ENCODE data around the gene PRKCH. TPM values are rescaled to one million over a fixed set of nuclear protein-coding genes. Genes with fewer than 3 reads are reported as not detected.

Gene PRKCH
- total and polyA plus RNA-seq, 5 donors from 2014 or later, result 194 to 457 (median 201) TPM

GRCh38 chr14:61530296-61530695 is 208.9 kb downstream of the PRKCH start:
- peak overlapping the region in 2 of 3 donors; percentile 37 to 62 for H3K27ac Mint-ChIP-seq
- no peak overlapping the region for H3K27ac ChIP-seq (ENCODE audit: insufficient read depth, low read length, poor library complexity, severe bottlenecking)
- H3K27me3 Mint-ChIP-seq, result peaks cover 4% of the 10 kb centered on the region
- H3K4me1 ChIP-seq (ENCODE audit: control insufficient read depth, insufficient read depth, low read length, poor library complexity, severe bottlenecking), result peaks cover 7% of the 10 kb centered on the region
- no peak overlapping the region for H3K4me3 Mint-ChIP-seq
- peaks cover 0 to 5% (median 0%) of the 10 kb centered on the region in 7 donors for H3K9me3 Mint-ChIP-seq
- ATAC-seq (ENCODE audit: low read depth in 2 of 2) (no peak), DNase-seq (no peak)
- H3K9me3 ChIP-seq (ENCODE audit: control insufficient read depth in 2 of 2, low read length in 2 of 2), result no peaks in the 10 kb centered on the region
- peaks cover 26 to 63% (median 38%) of the 10 kb centered on the region in 4 donors for H3K4me1 Mint-ChIP-seq
- H3K27me3 ChIP-seq (ENCODE audit: control insufficient read depth, insufficient read depth, low read length), result no peaks in the 10 kb centered on the region
- H3K36me3 ChIP-seq (ENCODE audit: control insufficient read depth, insufficient read depth, low read length), result peaks cover 94% of the 10 kb centered on the region
- H3K4me3 ChIP-seq (ENCODE audit: low read depth, low read length), result no peak overlapping the region
- H3K36me3 Mint-ChIP-seq, result peaks cover 58% of the 10 kb centered on the region

DNA sequence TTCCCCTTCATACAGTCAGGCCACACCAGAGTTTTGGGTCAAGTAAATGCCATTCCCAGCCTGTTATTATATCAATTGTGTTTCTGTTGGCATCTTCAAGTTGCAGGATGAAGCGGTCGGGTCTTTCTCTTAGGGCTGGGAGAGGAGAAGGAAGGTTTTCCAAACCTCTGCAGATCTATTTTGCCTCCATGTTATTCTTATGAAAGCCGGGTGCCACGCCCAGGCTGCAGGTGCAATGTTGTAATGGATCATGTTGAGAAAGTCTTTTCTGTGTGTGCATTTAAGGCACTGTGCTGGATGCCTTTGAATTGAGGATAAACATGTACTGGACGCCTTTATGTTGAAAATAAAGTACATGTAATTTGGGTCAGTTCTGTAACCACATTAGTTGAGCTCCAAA is 209.5 kb downstream of the PRKCH start:
- no peak for ATAC-seq (ENCODE audit: low read depth in 2 of 2)
- no peaks in the 10 kb centered on the region for H3K9me3 ChIP-seq (ENCODE audit: control insufficient read depth in 2 of 2, low read length in 2 of 2)
- Mint-ChIP-seq H3K27me3 (peaks cover 4% of the 10 kb centered on the region), H3K4me1 (peaks cover 25 to 62% (median 36%) of the 10 kb centered on the region in 4 donors), H3K36me3 (peaks cover 61% of the 10 kb centered on the region), H3K27ac (peak overlapping the region; percentile 37 to 64 (median 62)), H3K4me3 (no peak overlapping the region), H3K9me3 (peaks cover 0 to 5% (median 0%) of the 10 kb centered on the region in 7 donors)
- no peak overlapping the region for H3K4me3 ChIP-seq (ENCODE audit: low read depth, low read length)
- no peaks in the 10 kb centered on the region for H3K27me3 ChIP-seq (ENCODE audit: control insufficient read depth, insufficient read depth, low read length)
- DNase-seq, result no peak
- H3K27ac ChIP-seq (ENCODE audit: insufficient read depth, low read length, poor library complexity, severe bottlenecking), result no peak overlapping the region
- peaks cover 6% of the 10 kb centered on the region for H3K4me1 ChIP-seq (ENCODE audit: control insufficient read depth, insufficient read depth, low read length, poor library complexity, severe bottlenecking)
- H3K36me3 ChIP-seq (ENCODE audit: control insufficient read depth, insufficient read depth, low read length), result peaks cover 94% of the 10 kb centered on the region

DNA sequence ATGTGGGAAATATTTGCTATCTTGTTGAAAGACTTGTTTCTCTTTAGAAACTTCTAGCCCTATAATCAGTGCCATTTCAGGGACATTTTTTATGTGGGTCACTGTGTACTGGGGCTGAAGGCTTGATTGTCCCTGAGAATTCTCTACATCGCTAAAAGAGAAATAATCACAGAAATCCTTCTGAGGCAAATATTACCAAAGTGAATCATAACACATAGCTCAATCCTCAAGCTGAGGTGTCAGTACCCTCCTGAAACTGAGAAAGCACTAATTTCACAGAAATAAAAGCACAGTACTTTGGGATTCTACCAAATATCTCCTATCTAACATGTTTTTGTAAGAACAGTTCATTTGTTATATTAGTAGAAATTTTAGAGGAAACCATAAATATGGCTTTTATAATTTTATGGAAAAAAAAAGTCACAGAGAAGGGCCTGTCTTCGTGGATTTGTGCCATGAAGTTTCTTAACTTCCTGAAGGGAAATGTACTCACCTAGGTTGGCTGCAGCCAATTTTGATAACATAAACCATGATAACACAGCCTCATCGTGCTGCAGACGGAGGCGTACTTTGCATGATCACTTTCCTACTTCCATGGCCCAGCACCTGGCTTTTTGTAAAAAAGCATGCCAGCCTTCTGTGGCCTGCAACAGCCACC is 210.2 kb downstream of the PRKCH start:
- Mint-ChIP-seq H3K27me3 (peaks cover 4% of the 10 kb centered on the region), H3K9me3 (peaks cover 0 to 5% (median 0%) of the 10 kb centered on the region in 7 donors), H3K27ac (peak overlapping the region in 2 of 3 donors; percentile 37 to 75), H3K4me1 (peaks cover 25 to 58% (median 38%) of the 10 kb centered on the region in 4 donors), H3K36me3 (peaks cover 65% of the 10 kb centered on the region), H3K4me3 (no peak overlapping the region)
- Histone ChIP-seq H3K27me3 (ENCODE audit: control insufficient read depth, insufficient read depth, low read length) (no peaks in the 10 kb centered on the region), H3K4me3 (ENCODE audit: low read depth, low read length) (no peak overlapping the region), H3K9me3 (ENCODE audit: control insufficient read depth in 2 of 2, low read length in 2 of 2) (no peaks in the 10 kb centered on the region), H3K27ac (ENCODE audit: insufficient read depth, low read length, poor library complexity, severe bottlenecking) (no peak overlapping the region), H3K4me1 (ENCODE audit: control insufficient read depth, insufficient read depth, low read length, poor library complexity, severe bottlenecking) (peaks cover 6% of the 10 kb centered on the region), H3K36me3 (ENCODE audit: control insufficient read depth, insufficient read depth, low read length) (peaks cover 94% of the 10 kb centered on the region)
- DNase-seq (no peak), ATAC-seq (ENCODE audit: low read depth in 2 of 2) (no peak)

- Histone ChIP-seq H3K9me3 (ENCODE audit: control insufficient read depth in 2 of 2, low read length in 2 of 2) (no peaks in the 10 kb centered on the region), H3K4me3 (ENCODE audit: low read depth, low read length) (no peak overlapping the region), H3K4me1 (ENCODE audit: control insufficient read depth, insufficient read depth, low read length, poor library complexity, severe bottlenecking) (peaks cover 6% of the 10 kb centered on the region), H3K27me3 (ENCODE audit: control insufficient read depth, insufficient read depth, low read length) (no peaks in the 10 kb centered on the region), H3K27ac (ENCODE audit: insufficient read depth, low read length, poor library complexity, severe bottlenecking) (no peak overlapping the region), H3K36me3 (ENCODE audit: control insufficient read depth, insufficient read depth, low read length) (peaks cover 94% of the 10 kb centered on the region)
- peaks cover 0 to 5% (median 0%) of the 10 kb centered on the region in 7 donors for H3K9me3 Mint-ChIP-seq
- peak overlapping the region in 2 of 3 donors; percentile 37 to 75 for H3K27ac Mint-ChIP-seq
- ATAC-seq (ENCODE audit: low read depth in 2 of 2) (no peak), DNase-seq (no peak)
- H3K27me3 Mint-ChIP-seq, result peaks cover 4% of the 10 kb centered on the region
- H3K4me3 Mint-ChIP-seq, result no peak overlapping the region
- peaks cover 63% of the 10 kb centered on the region for H3K36me3 Mint-ChIP-seq
- peaks cover 25 to 55% (median 39%) of the 10 kb centered on the region in 4 donors for H3K4me1 Mint-ChIP-seq
These were observed 210.7 kb downstream of the PRKCH start for GRCh38 chr14:61532123-61532505.

DNA sequence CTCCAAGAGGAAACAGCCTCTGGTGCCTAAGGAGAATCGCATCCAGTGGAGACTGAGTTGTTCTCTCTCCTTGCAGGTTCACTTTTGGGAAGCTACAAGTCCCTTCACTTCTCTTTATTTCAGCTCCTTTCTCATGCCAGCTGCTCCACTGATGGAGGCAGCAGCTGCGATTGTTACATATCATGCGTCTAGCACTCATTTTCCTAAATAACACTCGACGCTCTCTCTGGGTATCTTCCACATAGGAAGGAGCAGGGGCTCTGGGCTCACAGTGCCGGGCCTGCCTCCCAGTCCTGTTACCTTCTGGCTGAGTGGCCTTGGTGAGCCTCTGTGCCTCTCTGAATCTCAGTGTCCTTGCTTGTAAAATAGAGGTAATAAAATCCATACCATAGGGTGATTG is 211.4 kb downstream of the PRKCH start:
- no peak for DNase-seq
- Mint-ChIP-seq H3K27me3 (peaks cover 4% of the 10 kb centered on the region), H3K9me3 (peaks cover 0 to 5% (median 0%) of the 10 kb centered on the region in 7 donors), H3K27ac (peak overlapping the region; percentile 6 to 86 (median 16)), H3K36me3 (peaks cover 57% of the 10 kb centered on the region), H3K4me1 (peaks cover 25 to 49% (median 33%) of the 10 kb centered on the region in 4 donors), H3K4me3 (no peak overlapping the region)
- ATAC-seq (ENCODE audit: low read depth in 2 of 2), result no peak
- peaks cover 6% of the 10 kb centered on the region for H3K4me1 ChIP-seq (ENCODE audit: control insufficient read depth, insufficient read depth, low read length, poor library complexity, severe bottlenecking)
- H3K36me3 ChIP-seq (ENCODE audit: control insufficient read depth, insufficient read depth, low read length), result peaks cover 94% of the 10 kb centered on the region
- H3K4me3 ChIP-seq (ENCODE audit: low read depth, low read length), result no peak overlapping the region
- H3K9me3 ChIP-seq (ENCODE audit: control insufficient read depth in 2 of 2, low read length in 2 of 2), result no peaks in the 10 kb centered on the region
- H3K27ac ChIP-seq (ENCODE audit: insufficient read depth, low read length, poor library complexity, severe bottlenecking), result no peak overlapping the region
- no peaks in the 10 kb centered on the region for H3K27me3 ChIP-seq (ENCODE audit: control insufficient read depth, insufficient read depth, low read length)

DNA sequence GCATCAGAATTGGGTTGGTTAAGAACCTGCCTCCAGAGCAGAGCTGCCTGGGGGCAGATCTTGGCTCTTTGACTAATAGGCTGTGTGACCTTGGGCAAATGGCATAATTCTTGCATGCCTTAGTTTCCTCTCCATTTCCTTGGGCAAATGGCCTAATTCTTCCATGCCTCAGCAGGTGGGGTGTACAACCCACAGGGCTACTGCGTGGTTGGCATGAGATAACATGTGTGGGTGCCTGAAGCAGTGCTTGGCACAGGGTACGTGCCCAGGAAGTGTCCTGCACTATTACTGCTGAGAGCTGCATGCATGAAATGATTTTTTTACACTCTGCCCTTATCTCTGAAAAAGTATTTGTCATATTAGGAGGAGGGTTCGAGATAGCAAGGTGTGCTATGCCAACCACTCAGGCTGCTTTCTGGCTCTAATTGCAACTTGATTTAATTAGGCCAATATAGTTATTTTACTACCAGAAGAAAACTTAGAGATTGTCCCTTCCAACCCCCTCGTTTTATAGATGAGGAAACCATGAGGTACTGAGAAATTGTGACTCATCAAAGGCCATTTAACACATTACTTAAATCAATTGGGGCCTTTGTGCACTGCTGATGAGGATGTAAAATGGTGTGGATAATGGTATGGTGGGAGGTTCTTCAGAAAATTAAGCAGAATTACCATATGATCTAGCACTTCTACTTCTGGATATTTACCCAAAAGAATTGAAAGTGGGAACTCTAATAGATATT is 212.3 kb downstream of the PRKCH start:
- peaks cover 4% of the 10 kb centered on the region for H3K27me3 Mint-ChIP-seq
- Histone ChIP-seq H3K27ac (ENCODE audit: insufficient read depth, low read length, poor library complexity, severe bottlenecking) (no peak overlapping the region), H3K27me3 (ENCODE audit: control insufficient read depth, insufficient read depth, low read length) (no peaks in the 10 kb centered on the region), H3K4me1 (ENCODE audit: control insufficient read depth, insufficient read depth, low read length, poor library complexity, severe bottlenecking) (peaks cover 6% of the 10 kb centered on the region), H3K4me3 (ENCODE audit: low read depth, low read length) (no peak overlapping the region), H3K9me3 (ENCODE audit: control insufficient read depth in 2 of 2, low read length in 2 of 2) (no peaks in the 10 kb centered on the region), H3K36me3 (ENCODE audit: control insufficient read depth, insufficient read depth, low read length) (peaks cover 94% of the 10 kb centered on the region)
- peaks cover 19 to 44% (median 32%) of the 10 kb centered on the region in 4 donors for H3K4me1 Mint-ChIP-seq
- no peak overlapping the region for H3K4me3 Mint-ChIP-seq
- peak in 1 of 3 donors; percentile 22 for DNase-seq
- peaks cover 51% of the 10 kb centered on the region for H3K36me3 Mint-ChIP-seq
- peak overlapping the region; percentile 43 to 88 (median 86) for H3K27ac Mint-ChIP-seq
- peak; percentile 40 to 46 for ATAC-seq (ENCODE audit: low read depth in 2 of 2)
- H3K9me3 Mint-ChIP-seq, result peaks cover 0 to 2% (median 0%) of the 10 kb centered on the region in 7 donors

- Histone ChIP-seq H3K4me3 (ENCODE audit: low read depth, low read length) (no peak overlapping the region), H3K27me3 (ENCODE audit: control insufficient read depth, insufficient read depth, low read length) (no peaks in the 10 kb centered on the region), H3K27ac (ENCODE audit: insufficient read depth, low read length, poor library complexity, severe bottlenecking) (peak overlapping the region; percentile 15), H3K36me3 (ENCODE audit: control insufficient read depth, insufficient read depth, low read length) (peaks cover 97% of the 10 kb centered on the region), H3K9me3 (ENCODE audit: control insufficient read depth in 2 of 2, low read length in 2 of 2) (no peaks in the 10 kb centered on the region), H3K4me1 (ENCODE audit: control insufficient read depth, insufficient read depth, low read length, poor library complexity, severe bottlenecking) (peaks cover 6% of the 10 kb centered on the region)
- Mint-ChIP-seq H3K27ac (peak overlapping the region; percentile 21 to 93 (median 74)), H3K4me1 (peaks cover 19 to 43% (median 33%) of the 10 kb centered on the region in 4 donors), H3K27me3 (peaks cover 4% of the 10 kb centered on the region), H3K9me3 (no peaks in the 10 kb centered on the region), H3K4me3 (no peak overlapping the region), H3K36me3 (peaks cover 51% of the 10 kb centered on the region)
- ATAC-seq (ENCODE audit: low read depth in 2 of 2) (no peak), DNase-seq (no peak)
These were observed 213.7 kb downstream of the PRKCH start for GRCh38 chr14:61535032-61535431.

All from CD4-positive, CD25-positive, alpha-beta regulatory T cell (primary cell).